Renal pelvis (tissue), 3 donors: ENCODE results near the gene RPTOR. TPM values are rescaled to one million over a fixed set of nuclear protein-coding genes. Genes with fewer than 3 reads are reported as not detected.

Experiments used
- polyA plus RNA-seq, 3 donors: library from polyadenylated mRNA; unstranded; fragments of 120-200 nt; gene quantifications; one replicate each; pipeline ENCODE4 v1.2.1, GENCODE V29; 2013; ENCODE audit not compliant: insufficient read length in 3 of 3

Gene RPTOR
- polyA plus RNA-seq, 3 donors: 20.7 to 25.0 (median 22.9) TPM

Other genes starting within 250 kb of the RPTOR start
- gene ENDOV, start 129.7 kb upstream of the RPTOR start, polyA plus RNA-seq: 10 to 100 TPM; 31.5 to 48.3 (median 44.4) TPM
- 1 to 10 TPM; 1.1 to 1.4 (median 1.4) TPM for gene NPTX1, start 68.2 kb upstream of the RPTOR start, polyA plus RNA-seq